ENCODE data around the gene KCNAB1.
"Not testable (repeated sequence)": the region's sequence is repeated elsewhere in the genome, so short reads cannot be mapped to it uniquely, and the experiment has no call there.

KCNAB1 gene

DNA sequence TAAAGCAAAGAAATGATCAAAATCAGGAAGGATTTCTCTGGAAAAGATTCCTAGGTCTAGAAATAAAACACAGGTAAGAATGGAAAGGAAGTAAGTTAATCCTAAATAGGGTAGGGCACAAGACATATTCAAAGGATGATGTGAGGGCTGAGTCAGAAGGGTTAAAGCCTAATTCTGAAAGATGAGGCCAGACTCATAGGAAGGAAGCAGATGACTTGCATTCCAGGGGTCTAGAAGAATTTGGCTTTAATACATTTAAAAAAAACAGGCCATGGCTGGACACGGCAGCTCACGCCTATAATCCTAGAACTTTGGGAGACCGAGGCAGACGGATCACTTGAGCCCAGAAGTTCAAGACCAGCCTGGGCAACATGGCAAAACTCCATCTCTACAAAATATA is 431.4 kb downstream of the KCNAB1 start:
- DNase-seq: no peak

GRCh38 chr3:156552973-156553372 is 432.6 kb downstream of the KCNAB1 start:
- no peak for DNase-seq

- no peak for DNase-seq
Measured at GRCh38 chr3:156553705-156554356, 433.5 kb downstream of the KCNAB1 start.

- DNase-seq: no peak
Measured at GRCh38 chr3:156554515-156554841, 434.1 kb downstream of the KCNAB1 start.

DNA sequence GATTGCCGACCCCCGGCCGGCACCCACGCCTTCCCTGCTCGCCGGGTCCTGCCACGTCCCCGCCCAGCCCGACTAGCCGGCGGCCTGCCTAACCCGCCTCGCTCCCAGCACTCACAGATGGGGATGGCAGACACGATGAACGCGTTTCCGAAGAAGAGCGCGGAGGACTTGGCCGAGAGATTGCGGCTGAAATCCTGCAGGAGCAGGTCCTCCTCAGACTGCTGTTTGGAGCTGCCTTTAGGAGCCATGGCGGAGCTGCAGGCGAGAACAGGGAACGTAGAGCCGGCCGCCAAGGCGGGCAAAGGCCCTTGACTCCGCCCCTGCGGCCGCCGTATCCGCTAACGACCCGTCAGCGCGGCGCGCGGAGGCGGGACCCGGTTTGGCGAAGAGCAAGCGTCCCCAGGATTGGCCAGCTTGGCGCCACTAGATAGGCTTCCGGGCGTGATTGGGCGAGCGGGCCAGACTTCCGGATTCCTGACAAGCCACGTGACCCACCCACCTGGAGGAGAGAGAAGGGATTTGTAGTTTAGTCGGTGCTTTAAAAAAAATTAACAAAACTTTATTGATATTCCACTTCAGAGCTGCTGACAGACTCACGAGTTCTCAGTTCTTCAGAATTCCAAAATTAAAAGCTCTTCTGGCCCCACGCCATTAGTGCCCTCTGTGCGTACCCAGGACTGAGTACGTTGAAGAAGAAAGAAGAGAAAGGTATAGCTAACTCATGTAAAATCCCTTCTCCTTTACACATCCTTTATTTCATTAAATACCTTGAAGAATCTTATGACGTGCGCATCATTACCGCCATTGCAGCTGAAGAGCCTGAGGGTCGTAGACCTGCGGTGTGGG is 434.7 kb downstream of the KCNAB1 start, which contains the start of gene SSR3:
SSR3 (minus strand) TSS at position 276 of the 846 bp plus-strand sequence; CDS start at position 248, 28 bp downstream.
- peak; percentile 99 for DNase-seq

DNA sequence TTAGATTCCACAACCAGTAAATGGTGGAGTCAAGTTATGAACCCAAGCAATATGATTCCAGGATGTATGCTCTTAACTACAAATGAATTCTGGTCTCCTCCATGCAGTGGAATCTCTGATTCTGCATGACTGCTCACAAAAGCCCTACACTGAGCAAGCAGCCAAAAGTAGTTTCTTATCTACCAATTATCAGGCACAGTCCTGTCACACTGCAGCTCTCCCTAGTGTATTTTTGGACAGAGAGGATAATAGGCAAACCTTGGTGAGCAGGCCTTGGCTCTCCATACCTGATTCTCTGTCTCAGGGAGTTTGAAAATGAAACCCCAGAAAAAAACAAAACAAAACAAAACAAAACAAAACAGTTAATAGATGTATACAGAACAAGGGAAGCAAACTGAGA is 438.0 kb downstream of the KCNAB1 start:
- no peak for DNase-seq

DNA sequence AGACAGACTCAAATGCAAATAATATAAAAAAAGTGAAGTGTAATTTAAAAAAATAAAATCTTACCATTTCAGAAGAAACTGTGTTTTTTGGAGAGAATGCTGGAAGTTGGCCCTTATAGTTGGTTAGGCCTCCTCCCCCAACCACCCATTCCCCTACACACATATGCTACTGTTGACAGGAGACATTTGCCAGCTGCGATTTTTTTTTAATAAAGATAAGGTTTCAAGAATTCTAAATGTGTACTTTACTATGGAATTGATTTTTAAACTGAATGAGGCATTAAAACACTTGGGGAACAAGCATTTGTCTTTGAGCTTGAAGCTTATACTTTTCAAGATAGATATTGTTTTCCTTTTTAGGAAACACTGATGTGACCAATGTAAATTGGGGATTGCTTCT is 438.9 kb downstream of the KCNAB1 start:
- no peak for DNase-seq

DNA sequence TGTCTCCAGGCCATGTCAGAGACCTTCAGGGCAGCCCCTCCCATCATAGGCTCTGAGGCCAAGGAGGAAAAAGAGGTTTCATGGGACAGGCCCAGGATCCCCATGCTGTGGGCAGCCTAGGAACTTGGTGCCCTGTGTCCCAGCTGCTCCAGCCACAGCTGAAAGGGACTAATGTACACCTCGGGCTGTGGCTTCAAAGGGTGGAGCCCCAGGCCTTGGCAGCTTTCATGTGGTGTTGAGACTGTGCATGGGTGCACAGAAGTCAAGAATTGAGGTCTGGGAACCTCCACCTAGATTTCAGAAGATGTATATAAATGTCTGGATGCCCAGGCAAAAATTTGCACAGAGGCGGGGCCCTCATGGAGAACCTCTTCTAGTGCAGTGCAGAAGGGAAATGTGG is 441.2 kb downstream of the KCNAB1 start:
- DNase-seq: no peak

GRCh38 chr3:156562486-156562885 is 442.1 kb downstream of the KCNAB1 start:
- DNase-seq: not testable (repeated sequence)

DNA sequence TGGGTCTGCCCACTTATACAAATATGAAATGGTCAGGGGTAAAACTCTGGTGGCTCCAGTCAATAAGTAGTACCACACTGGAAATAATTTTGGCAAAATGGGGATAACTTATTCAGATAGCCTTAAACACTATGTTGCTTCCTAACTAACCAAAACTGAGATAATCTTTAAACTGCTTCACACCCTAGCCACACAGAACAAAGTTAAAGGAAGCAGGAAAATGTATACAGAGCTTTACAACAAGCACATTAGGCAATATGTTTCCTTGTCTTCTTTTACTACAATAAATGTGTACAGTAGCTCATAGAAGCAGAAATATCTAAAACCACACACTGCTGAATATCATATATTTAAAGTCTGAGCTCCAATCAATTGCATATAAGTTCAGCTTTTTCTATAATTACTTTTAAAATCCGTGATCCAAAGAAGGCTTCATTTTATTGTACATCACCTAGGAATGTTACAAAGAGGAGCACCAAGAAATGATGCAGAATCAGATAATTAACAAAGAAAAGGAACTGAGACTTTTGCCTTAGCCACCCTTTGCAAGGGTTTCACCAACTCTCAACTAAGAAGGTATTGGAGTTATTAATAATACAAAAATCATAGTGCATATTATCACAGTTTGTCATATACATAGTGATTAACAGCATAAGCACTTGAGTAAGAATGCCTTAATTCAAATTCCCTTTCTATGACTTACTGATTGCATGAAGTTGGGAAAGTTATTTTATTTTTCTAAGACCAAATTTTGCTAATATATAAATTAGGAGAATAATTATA is 443.7 kb downstream of the KCNAB1 start:
- DNase-seq: no peak

DNA sequence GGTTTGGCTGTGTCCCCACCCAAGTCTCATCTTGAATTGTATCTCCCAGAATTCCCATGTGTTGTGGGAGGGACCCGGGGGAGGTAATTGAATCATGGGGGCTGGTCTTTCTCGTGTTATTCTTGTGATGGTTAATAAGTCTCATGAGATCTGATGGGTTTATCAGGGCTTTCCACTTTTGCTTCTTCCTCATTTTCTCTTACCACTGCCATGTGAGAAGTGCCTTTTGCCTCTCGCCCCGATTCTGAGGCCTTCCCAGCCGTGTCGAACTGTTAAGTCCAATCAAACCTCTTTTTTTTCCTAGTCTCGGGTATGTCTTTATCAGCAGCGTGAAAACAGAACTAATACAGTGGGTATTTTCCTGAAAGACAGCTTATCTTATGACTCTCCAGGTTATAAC is 448.6 kb downstream of the KCNAB1 start:
- not testable (repeated sequence) for DNase-seq

DNA sequence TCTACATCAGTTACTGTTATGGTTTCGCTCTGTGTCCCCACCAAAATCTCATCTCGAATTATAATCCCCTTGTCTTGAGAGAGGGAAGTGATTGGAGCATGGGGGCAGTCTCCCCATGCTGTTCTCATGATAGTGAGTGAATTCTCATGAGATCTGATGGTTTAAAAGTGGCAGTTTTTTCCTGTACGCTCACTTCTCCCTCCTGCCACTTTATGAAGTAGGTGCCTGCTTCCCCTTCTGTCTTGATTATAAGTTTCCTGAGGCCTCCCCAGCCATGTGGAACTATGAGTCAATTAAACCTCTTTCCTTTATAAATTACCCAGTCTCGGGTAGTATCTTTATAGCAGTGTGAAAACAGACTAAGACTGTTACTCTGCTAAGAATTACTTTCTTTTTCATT is 449.5 kb downstream of the KCNAB1 start:
- DNase-seq: not testable (repeated sequence)

GRCh38 chr3:156575641-156576040 is 455.3 kb downstream of the KCNAB1 start:
- DNase-seq: no peak

- DNase-seq: no peak
Measured at GRCh38 chr3:156576051-156576450, 455.7 kb downstream of the KCNAB1 start.

DNA sequence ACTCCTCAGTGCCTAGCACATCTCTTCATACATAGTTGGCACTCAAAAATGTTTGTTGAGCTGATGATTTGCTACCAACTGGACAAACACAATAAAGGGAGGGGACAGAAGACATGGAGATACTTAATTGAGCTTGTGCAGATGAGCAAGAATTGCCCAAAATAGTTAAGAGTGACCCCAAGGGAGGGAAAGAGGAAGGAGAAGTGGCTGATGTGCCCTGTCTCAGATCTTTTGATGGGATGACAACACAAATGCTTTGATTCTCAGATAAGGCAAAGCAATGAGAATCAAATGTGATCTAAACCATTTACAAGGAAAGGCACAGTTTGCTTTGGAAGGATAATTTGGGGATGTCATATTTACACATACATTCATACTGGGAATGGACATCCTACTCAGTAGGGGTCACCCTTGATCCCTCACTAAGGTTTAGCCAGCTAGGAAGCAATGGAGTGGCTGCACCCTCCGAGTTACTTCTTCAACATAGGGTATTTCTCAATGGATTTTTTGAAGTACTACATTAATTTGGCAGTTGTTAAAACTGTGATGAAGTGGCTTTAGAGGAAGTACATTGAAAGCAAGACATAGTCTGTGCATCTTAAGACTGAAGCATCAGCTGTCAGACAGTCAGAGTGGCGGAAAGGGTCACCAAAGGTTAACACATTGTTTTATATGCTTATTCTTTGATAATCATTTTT is 456.4 kb downstream of the KCNAB1 start:
- DNase-seq: no peak

GRCh38 chr3:156577736-156578135 is 457.4 kb downstream of the KCNAB1 start:
- DNase-seq: no peak

GRCh38 chr3:156579427-156579851 is 459.1 kb downstream of the KCNAB1 start:
- DNase-seq: no peak

- no peak for DNase-seq
Measured at GRCh38 chr3:156581033-156581432, 460.7 kb downstream of the KCNAB1 start.

GRCh38 chr3:156581954-156582353 is 461.6 kb downstream of the KCNAB1 start:
- no peak for DNase-seq

GRCh38 chr3:156582532-156583183 is 462.3 kb downstream of the KCNAB1 start:
- DNase-seq: no peak

DNA sequence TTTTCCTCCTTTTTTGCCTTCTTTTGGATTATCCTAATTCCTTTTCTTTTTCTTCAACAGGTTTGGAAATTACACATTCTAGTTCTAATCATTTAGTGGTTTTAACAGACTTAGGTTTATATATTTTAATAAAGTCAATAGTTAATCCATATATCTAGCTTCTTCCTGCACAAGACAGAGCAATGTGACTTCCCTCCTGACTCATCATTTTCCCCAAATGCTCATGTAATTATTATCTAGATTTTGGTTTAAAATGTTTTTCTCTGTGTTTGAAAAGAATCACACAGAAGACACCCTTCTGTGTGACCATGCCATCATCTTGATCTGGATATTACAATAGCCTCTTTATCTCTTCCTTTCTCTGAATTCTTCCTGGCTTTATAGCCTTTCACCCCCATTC is 463.1 kb downstream of the KCNAB1 start:
- no peak for DNase-seq
